NCI-H2107 treated with DMSO at 0.1 percent for 48 hours (cell line): ENCODE results near the gene BCORL1.
A peak's percentile ranks its signal among the peaks of the same experiment; 100 is the strongest.

ENCODE experiments used
- DNase-seq: peaks from one replicate; lab custom pipeline; 2025; ENCODE audit not compliant: unreplicated experiment; lab: John Stamatoyannopoulos, UW

The BCORL1 gene

DNA sequence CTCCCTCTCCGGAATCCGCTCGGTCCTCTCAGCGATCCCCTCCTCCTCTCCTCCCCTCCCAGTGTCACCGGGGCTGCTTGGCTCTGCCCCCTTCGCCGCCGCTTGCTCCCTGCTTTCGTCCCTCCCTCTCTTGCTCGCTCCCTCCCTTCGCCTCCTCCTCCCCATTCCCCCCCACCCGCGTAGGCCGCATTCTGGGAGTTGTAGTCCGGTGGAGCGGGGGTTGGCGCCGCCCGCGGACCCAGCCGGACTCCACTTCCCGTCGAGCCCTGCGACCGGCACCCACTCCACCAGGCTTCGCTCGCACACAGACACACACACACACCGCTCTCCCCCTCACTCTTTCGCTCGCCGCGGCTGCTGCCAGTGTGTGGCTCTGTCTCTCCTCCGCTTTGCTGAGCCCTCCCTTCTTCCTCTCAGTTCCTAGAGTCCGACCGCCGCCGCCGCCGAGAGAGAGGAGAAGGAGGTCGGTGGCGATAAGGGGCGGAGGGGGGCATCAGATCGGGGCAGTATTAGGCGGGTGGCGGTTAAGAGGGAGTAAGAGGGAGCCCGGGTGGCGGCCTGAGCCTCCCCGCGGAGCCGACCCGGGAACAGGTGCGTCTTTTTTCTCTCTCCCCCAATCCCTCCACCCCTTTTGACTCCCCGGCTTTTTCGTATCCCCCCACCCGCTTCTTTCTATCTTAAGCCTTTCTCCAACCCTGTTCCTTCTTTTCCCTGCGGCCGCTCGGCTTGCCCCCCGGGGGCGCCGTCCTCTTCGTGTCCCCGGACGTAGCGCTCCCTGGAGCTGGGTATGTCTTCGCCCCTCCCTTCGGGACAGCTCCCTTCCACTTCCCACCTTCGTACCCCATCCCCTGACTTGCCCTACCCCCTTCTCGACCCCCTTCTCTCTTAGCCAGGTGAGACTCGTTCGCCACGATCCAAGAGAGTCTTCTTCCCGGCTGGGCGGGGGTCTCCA, at the start of gene BCORL1:
TSS of gene BCORL1 (plus strand) at position 336 of the 952 bp plus-strand sequence. CDS start 22,597 bp downstream, outside the sequence.
- peak; percentile 89 for DNase-seq

GRCh38 chrX:129932821-129933321, 49.6 kb upstream of the BCORL1 start:
- DNase-seq = no peak

- DNase-seq = no peak
Observed at GRCh38 chrX:129933700-129934099, 48.7 kb upstream of the BCORL1 start.

- DNase-seq = no peak
Observed at GRCh38 chrX:129934461-129934860, 48.0 kb upstream of the BCORL1 start.

DNA sequence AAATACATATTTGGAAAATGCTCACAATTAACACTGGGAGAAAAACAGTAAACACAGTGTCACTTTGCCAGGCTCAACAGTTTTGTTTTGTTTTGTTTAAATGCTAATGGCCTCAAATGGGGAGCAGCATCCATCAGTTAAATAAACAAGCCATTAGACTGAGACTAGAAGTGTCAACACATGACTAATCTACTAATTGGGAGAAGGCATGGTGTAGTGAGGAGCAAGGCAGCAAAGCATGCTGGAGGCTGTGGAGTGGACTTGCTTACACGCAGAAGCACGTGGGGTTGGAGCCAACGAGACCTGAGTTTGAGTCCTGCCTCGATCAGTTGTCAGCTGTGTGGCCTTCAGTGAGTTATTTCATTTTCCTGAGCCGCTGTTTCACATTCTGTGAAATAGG, 47.5 kb upstream of the BCORL1 start:
- no peak for DNase-seq

DNA sequence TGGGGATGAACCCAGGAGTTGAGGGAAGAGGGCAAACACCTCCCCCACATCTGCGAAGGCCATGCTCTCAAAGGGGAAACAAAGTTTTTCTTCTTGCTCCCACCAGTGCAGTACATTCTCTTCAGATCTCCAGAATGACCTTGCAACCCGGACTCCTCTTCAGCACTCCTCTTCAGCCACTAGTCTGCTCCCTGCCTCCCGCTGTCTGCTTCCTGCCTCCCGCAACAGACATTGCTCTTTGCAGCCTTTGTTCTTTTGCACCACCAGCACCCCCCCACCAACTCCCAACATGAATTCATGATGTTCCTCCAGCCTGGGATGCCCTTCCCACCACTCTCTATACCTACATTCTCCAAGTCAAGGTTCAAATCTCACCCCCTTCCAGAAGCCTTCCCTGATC, 44.4 kb upstream of the BCORL1 start:
- no peak for DNase-seq

GRCh38 chrX:129939986-129940385, 42.4 kb upstream of the BCORL1 start:
- no peak for DNase-seq

DNA sequence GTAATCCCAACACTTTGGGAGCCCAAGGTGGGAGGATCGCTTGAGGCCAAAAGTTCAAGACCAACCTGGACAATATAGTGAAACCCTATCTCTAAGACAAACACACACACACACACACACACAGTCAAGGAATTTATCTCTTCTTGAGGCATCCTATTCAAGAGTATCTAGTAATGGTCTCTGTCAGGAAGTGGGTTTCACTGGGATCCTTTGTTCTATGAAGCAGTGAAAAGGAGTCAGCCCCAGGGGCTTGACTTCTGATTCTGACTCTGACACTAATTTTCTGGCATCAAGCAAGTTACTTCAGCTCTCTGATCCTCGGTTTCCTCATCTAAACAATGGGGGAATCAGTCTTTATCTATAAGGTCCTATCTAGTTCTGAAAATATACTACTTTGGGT, 41.7 kb upstream of the BCORL1 start:
- no peak for DNase-seq

- DNase-seq = no peak
Observed at GRCh38 chrX:129945131-129945530, 37.3 kb upstream of the BCORL1 start.

GRCh38 chrX:129953334-129953648, 29.1 kb upstream of the BCORL1 start:
- no peak for DNase-seq

GRCh38 chrX:129953881-129954280, 28.6 kb upstream of the BCORL1 start:
- DNase-seq = no peak

- DNase-seq = no peak
Observed at GRCh38 chrX:129954804-129955203, 27.6 kb upstream of the BCORL1 start.

DNA sequence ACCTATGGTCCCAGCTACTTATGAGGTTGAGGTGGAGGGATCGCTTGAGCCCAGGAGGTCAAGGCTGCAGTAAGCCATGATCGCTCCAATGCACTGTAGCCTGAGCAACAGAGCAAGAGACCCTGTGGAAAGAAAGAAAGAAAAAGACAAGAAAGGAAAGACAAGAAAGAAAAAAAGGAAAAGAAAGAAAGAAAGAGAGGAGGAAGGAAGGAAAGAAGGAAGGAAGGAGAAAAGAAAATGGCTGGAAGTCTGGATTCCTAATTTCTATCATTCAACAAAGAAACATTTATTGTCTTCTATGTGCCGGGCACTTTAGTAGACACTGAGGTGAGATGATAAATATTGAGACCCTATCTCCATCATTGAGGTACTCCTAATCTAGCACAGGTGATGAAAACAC, 26.8 kb upstream of the BCORL1 start:
- DNase-seq = no peak

GRCh38 chrX:129956145-129956544, 26.3 kb upstream of the BCORL1 start:
- DNase-seq = no peak

DNA sequence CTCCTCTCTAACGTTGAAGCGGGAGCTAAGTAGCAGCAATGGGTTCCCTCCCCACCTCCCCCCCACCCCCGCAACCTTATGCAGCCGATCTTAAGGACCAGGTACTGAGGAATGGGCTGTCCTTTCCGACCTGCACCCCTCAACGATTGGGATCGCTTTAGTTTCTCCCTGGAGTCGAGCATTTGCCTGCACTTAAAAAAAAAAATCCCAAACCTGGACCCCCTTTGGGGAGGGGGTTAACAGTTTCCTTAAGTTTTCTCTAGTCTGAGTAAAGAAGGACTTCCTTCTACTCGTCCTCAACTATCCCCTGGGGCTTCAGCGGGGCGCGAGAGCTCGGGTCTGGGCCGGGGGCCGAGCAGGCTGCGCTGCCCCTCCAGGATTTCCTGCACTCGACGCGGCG, 25.7 kb upstream of the BCORL1 start:
- DNase-seq = no peak

GRCh38 chrX:129957241-129958082, 25.0 kb upstream of the BCORL1 start:
- no peak for DNase-seq

GRCh38 chrX:129958083-129958465, 24.4 kb upstream of the BCORL1 start:
- no peak for DNase-seq

- DNase-seq = no peak
Observed at GRCh38 chrX:129958814-129959492, 23.5 kb upstream of the BCORL1 start.

DNA sequence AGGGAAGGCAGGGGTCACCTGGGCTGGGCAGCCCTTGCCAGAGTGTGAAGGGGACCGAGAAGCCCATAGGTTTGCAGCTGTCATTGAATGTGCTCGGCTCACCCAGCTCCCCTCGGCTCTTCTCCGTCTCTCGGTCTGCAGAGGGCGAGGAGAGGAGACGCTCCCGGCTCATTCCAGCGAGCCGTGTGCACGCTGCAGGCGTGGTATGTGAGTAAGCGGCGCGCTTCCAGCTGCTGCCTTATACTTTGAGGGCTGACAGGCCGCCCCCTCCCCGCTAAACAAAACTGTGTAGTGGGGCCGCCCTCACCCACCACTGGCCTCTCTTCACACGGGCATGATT, 23.0 kb upstream of the BCORL1 start:
- no peak for DNase-seq

GRCh38 chrX:129961180-129962083, 21.0 kb upstream of the BCORL1 start:
- DNase-seq = no peak
